ENCODE measurements around the gene BBS4. TPM values are rescaled to one million over a fixed set of nuclear protein-coding genes. Genes with fewer than 3 reads are reported as not detected.

BBS4 gene
- total and polyA plus RNA-seq, 9 of the 15 experiments (the other 6 are each of a cell fraction or from before 2014, with no cell fraction given), result 25.1 to 80.7 (median 38.9) TPM

DNA sequence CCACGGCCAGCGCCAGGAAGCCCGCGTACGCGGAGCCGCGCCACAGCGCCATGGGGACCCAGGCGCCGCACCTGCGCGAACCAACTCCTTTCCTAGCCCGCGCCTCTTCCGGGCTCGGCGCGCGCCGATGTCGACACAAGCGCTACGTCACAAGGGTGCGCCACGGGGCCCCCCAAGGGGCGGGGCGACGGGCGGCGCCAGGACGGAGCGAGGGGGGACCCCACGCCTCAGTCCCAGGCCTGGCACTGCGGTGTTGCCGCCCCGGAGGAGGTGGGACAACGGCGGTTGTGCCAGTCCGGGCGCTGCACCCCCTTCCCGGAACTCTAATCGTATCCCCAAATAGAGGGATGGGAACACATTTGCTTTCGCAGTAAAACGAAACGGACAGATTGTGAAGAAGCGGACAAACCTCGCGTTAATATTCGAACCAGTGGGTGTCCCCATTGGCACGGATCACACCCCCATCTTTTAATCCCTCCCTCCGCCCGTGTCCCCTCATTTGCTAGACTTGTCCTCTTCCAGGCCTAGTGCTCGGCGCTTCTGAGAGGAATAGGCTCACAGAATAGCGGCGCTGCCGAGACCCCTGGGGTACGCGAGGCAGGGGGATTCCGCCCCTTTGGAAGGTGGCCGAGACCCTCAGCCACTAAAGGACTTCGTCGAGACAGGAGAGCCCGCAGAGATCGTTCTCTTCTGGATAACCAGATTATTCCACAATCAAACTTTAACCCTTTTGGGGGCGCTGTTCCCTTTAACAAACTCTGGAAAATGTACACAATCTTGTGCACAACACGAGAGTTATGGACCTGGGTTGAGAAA is 97.8 kb downstream of the BBS4 start, which contains the start of gene ADPGK:
ADPGK (minus strand) TSS at position 119 of the 816 bp plus-strand sequence; CDS start at position 52, 67 bp downstream.
- Histone ChIP-seq H3K9me1 (ENCODE audit: control insufficient read depth, insufficient read depth, low read length) (no peaks in the 10 kb centered on the region), H3K4me1 (replicated peaks in 1 of 2; ENCODE audit: control insufficient read depth in 2 of 2, insufficient read depth in 2 of 2, low read length in 2 of 2) (peaks cover 11 to 13% of the 10 kb centered on the region in 2 experiments; a peak in 4 of 5 replicates), H3K4me2 (ENCODE audit: insufficient read depth, low read length) (peak within 1 kb of the TSS; percentile 95), H3K27ac (ENCODE audit: extremely low read depth, low read depth, low read length) (peak within 1 kb of the TSS; percentile 92), H3K79me2 (ENCODE audit: control insufficient read depth, insufficient read depth, low read length) (peaks cover 43% of the 10 kb centered on the region), H3K9me3 (replicated peaks; ENCODE audit: control insufficient read depth, insufficient read depth, low read depth, low read length) (no peaks in the 10 kb centered on the region), H3K4me3 (peak within 1 kb of the TSS; percentile 98), H3K36me3 (ENCODE audit: control insufficient read depth, insufficient read depth, low read length) (peaks cover 31% of the 10 kb centered on the region; the same call in 2 of the 3 replicates), H2AFZ (ENCODE audit: low read depth, low read length) (peak within 1 kb of the TSS; percentile 99), H4K20me1 (replicated peaks; ENCODE audit: control insufficient read depth, insufficient read depth, low read length) (peaks cover 4% of the 10 kb centered on the region; the same call in 1 of the 2 replicates), H3K9ac (ENCODE audit: insufficient read depth in 1 of 2, low read depth in 2 of 2, low read length in 2 of 2) (peak within 1 kb of the TSS; percentile 87 to 96), H3K27me3 (ENCODE audit: control insufficient read depth in 2 of 2, insufficient read depth in 2 of 2, low read length in 2 of 2) (no peaks in the 10 kb centered on the region)
- peak; percentile 56 for FAIRE-seq
- ATAC-seq, result peak; percentile 91
- in situ Hi-C loops (cut with MboI) (loop anchor here (10.0 to 25.0 kb wide), 2 partner anchors 291 to 1303 kb away; partner anchors contain the start of gene GOLGA6A), intact Hi-C loops (cut with micrococcal nuclease) (loop anchor here (1.0 to 10.0 kb wide), 2 partner anchors 184 to 461 kb away; no protein-coding TSS in a partner anchor)
- ChIA-PET CTCF (ENCODE audit: low intra/inter-chr PET ratio) (interaction anchor here (0.6 kb wide), 1 partner anchor 487 kb away, joined by 3 read pairs; no protein-coding TSS in a partner anchor), POLR2A (interaction anchor here (0.6 to 1.5 kb wide), 3 partner anchors 11 to 15 kb away, joined by 3 to 4 read pairs (median 4); no protein-coding TSS in a partner anchor)
- BruUV-seq (replicated peaks), result TSS peak; percentile 94
- WGBS (ENCODE audit: insufficient coverage, low coverage, missing lambda C conversion rate), result 1% methylated on average over 61 of the region's 68 CpGs
- DNase-seq (ENCODE audit: extremely low read depth in 1 of 4, low spot score in 3 of 4), result peak; percentile 93 to 98 (median 98)
- TF ChIP-seq ESRRA (IDR thresholded peaks at IDR 0.05; ENCODE audit: borderline replicate concordance, low read depth) (peak; percentile 54; the same call in 1 of the 2 replicates), TBL1XR1 (IDR thresholded peaks at IDR 0.05; ENCODE audit: low read length in 2 of 2) (peak; percentile 70 to 99; a peak in 2 of 4 replicates), PML (IDR thresholded peaks at IDR 0.05; ENCODE audit: low read length) (peak; percentile 74), SAP30 (IDR thresholded peaks at IDR 0.05; ENCODE audit: borderline replicate concordance, insufficient read depth, low read depth, low read length, poor library complexity, severe bottlenecking) (peak; percentile 63), TAF7 (tag; IDR thresholded peaks at IDR 0.05) (no peak), ZNF583 (CRISPR knock-in tag; IDR thresholded peaks at IDR 0.05) (no peak), POLR2B (IDR thresholded peaks at IDR 0.05; ENCODE audit: low read depth, partially characterized antibody) (peak; percentile 81), RCOR1 (IDR thresholded peaks at IDR 0.05; ENCODE audit: borderline replicate concordance in 1 of 2, low read depth in 2 of 2, low read length in 2 of 2) (0 out of 4 replicates have a peak, but pooled peaks of 1 of the 2 experiments have one; percentile 51), NCOA1 (IDR thresholded peaks at IDR 0.05; ENCODE audit: low read depth) (no peak), DIDO1 (tag; IDR thresholded peaks at IDR 0.05; ENCODE audit: low read depth) (peak; percentile 90), TOE1 (IDR thresholded peaks at IDR 0.05; ENCODE audit: borderline replicate concordance) (peak; percentile 36; the same call in 1 of the 2 replicates), TOE1 (CRISPR knock-in tag; IDR thresholded peaks at IDR 0.05; ENCODE audit: borderline replicate concordance, low read depth) (no peak), ZNF785 (CRISPR knock-in tag; IDR thresholded peaks at IDR 0.05) (no peak), HMGN3 (IDR thresholded peaks at IDR 0.05; ENCODE audit: borderline replicate concordance, extremely low read depth, insufficient read length, low read depth, low read length) (peak; percentile 49), PTBP1 (IDR thresholded peaks at IDR 0.05; ENCODE audit: low read depth, low read length) (no peak), LCOR (CRISPR knock-in tag; IDR thresholded peaks at IDR 0.05) (peak; percentile 79; the same call in 1 of the 2 replicates)
- TF ChIP-seq, protein P1, sequence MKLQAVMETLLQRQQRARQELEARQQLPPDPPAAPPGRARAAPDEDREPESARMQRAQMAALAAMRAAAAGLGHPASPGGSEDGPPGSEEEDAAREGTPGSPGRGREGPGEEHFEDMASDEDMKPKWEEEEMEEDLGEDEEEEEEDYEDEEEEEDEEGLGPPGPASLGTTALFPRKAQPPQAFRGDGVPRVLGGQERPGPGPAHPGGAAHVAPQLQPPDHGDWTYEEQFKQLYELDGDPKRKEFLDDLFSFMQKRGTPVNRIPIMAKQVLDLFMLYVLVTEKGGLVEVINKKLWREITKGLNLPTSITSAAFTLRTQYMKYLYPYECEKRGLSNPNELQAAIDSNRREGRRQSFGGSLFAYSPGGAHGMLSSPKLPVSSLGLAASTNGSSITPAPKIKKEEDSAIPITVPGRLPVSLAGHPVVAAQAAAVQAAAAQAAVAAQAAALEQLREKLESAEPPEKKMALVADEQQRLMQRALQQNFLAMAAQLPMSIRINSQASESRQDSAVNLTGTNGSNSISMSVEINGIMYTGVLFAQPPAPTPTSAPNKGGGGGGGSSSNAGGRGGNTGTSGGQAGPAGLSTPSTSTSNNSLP (IDR thresholded peaks at IDR 0.05; ENCODE audit: borderline replicate concordance, low read depth, low read length), result peak; percentile 90
- TF ChIP-seq, protein P2, sequence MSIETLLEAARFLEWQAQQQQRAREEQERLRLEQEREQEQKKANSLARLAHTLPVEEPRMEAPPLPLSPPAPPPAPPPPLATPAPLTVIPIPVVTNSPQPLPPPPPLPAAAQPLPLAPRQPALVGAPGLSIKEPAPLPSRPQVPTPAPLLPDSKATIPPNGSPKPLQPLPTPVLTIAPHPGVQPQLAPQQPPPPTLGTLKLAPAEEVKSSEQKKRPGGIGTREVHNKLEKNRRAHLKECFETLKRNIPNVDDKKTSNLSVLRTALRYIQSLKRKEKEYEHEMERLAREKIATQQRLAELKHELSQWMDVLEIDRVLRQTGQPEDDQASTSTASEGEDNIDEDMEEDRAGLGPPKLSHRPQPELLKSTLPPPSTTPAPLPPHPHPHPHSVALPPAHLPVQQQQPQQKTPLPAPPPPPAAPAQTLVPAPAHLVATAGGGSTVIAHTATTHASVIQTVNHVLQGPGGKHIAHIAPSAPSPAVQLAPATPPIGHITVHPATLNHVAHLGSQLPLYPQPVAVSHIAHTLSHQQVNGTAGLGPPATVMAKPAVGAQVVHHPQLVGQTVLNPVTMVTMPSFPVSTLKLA (conservative IDR thresholded peaks at IDR 0.05), result peak; percentile 76 to 89

All from K562 (cell line).